ENCODE results near the gene SMIM24. TPM values are rescaled to one million over a fixed set of nuclear protein-coding genes. Genes with fewer than 3 reads are reported as not detected.

The SMIM24 gene
- total RNA-seq, 4 donors from 2014 or later: not detected

DNA sequence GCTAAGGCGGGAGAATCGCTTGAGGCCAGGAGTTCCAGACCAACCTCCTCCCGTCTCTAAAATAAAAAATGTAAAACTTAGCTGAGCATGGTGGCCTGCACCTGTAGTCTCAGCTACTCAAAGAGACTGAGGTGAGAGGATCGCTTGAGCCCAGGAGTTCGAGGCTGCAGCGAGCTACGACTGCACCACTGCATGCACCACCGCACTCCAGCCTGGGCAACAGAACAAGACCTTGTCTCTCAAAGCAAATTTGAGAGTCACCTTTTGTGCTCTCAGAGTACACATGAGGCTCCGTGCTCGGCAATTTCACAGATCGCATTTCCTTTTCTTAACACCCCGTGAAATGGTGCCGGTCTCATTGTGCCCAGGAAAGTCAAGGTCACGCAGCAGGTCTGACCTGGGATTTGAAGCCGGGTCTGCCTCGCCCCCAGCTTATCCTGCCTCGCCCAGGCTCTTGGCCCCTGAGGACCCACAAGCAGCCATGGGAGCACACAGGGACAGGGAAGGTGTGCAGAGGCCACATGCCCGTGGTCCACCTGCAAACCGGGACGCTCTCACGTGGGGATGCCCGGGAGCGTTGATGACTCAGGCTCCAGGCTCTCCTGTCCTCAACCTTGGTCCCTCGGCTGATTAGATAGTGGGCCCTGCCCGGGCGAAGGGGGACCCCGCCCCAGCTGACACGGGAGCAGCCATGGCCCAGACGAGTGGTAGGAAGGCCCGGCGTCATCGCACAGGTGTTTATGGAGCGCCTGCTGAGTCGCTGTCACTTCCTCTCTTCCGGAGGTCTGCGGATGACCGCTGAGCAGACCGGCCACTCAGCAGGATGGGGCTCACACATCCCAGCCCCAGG lies 1.1 kb upstream of the SMIM24 start:
- no peaks in the 10 kb centered on the region for H3K36me3 ChIP-seq
- WGBS, 2 donors (ENCODE audit: low coverage in 1 of 2): 63 to 69% methylated on average over 3 to 9 of the region's 38 CpGs
- no peak for ATAC-seq
- no peak overlapping the region for H3K4me3 ChIP-seq
- no peaks in the 10 kb centered on the region for H3K9me3 ChIP-seq
- H3K4me1 ChIP-seq: no peaks in the 10 kb centered on the region
- no peak overlapping the region for H3K27ac ChIP-seq
- TF ChIP-seq POLR2AphosphoS5 (IDR thresholded peaks at IDR 0.05) (no peak), EP300 (IDR thresholded peaks at IDR 0.05) (no peak), POLR2A (IDR thresholded peaks at IDR 0.05) (no peak)
- TF ChIP-seq, protein P1, sequence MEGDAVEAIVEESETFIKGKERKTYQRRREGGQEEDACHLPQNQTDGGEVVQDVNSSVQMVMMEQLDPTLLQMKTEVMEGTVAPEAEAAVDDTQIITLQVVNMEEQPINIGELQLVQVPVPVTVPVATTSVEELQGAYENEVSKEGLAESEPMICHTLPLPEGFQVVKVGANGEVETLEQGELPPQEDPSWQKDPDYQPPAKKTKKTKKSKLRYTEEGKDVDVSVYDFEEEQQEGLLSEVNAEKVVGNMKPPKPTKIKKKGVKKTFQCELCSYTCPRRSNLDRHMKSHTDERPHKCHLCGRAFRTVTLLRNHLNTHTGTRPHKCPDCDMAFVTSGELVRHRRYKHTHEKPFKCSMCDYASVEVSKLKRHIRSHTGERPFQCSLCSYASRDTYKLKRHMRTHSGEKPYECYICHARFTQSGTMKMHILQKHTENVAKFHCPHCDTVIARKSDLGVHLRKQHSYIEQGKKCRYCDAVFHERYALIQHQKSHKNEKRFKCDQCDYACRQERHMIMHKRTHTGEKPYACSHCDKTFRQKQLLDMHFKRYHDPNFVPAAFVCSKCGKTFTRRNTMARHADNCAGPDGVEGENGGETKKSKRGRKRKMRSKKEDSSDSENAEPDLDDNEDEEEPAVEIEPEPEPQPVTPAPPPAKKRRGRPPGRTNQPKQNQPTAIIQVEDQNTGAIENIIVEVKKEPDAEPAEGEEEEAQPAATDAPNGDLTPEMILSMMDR (IDR thresholded peaks at IDR 0.05): no peak
- peaks cover 74% of the 10 kb centered on the region for H3K27me3 ChIP-seq

DNA sequence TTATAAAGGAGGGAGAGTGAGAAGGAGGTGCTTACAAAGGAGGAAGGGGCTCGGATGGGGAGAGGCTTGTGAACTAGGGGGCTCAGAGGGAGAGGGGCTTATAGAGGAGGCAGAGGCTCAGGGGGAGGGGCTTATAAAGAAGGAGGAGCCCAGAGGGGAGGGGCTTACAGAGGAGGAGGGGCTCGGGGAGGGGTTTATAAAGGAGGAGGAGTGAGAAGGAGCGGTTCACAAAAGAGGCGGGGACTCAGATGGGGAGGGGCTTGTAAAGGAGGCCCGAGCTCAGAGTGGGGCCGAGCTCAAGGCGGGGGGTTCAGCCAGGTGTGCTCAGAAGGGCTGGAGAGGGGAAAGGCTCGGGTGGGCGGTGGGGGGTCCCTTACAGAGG lies 500 bp downstream of the SMIM24 start:
- WGBS, 2 donors (ENCODE audit: low coverage in 1 of 2): 28 to 34% methylated on average over 6 to 7 of the region's 9 CpGs
- ATAC-seq: no peak
- H3K27ac ChIP-seq: no peak overlapping the region

DNA sequence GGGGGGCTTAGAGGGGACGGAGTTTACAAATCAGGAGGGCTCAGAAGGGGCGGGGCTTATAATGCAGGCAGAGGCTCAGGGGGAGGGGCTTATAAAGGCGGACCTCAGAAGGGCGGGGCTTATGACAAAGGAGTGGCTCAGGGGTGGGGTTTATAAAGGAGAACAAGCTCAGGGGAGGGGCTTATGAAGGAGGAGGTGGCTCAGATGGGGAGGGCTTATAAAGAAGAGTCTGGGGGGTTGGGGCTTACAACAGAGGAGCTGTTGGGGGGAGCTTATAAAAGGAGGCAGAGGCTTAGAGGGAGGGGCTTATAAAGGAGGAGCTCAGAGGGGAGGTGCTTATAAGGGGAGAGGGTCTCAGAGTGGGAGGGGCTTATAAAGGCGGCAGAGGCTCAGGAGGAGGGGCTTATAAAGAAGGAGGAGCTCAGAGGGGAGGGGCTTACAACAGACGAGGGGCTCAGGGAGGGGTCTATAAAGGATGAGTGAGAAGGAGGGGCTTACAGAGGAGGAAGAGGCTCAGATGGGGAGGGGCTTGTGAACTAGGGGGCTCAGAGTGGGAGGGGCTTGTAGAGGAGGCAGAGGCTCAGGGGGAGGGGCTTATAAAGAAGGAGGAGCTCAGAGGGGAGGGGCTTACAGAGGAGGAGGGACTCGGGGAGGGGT lies 1.0 kb downstream of the SMIM24 start:
- Histone ChIP-seq H3K9me3 (no peaks in the 10 kb centered on the region), H3K27ac (no peak overlapping the region), H3K4me1 (no peaks in the 10 kb centered on the region), H3K4me3 (no peak overlapping the region), H3K27me3 (peaks cover 75% of the 10 kb centered on the region), H3K36me3 (no peaks in the 10 kb centered on the region)
- WGBS, 2 donors (ENCODE audit: low coverage in 1 of 2): 34 to 43% methylated on average over 6 to 7 of the region's 7 CpGs
- no peak for ATAC-seq
- TF ChIP-seq POLR2A (IDR thresholded peaks at IDR 0.05) (no peak), EP300 (IDR thresholded peaks at IDR 0.05) (no peak), POLR2AphosphoS5 (IDR thresholded peaks at IDR 0.05) (no peak)
- TF ChIP-seq, protein P1 (IDR thresholded peaks at IDR 0.05): no peak

More for the DNA sequence above, 500 bp downstream of the SMIM24 start:
- H3K36me3 ChIP-seq: no peaks in the 10 kb centered on the region
- TF ChIP-seq EP300 (IDR thresholded peaks at IDR 0.05): no peak
- TF ChIP-seq, protein P1 (IDR thresholded peaks at IDR 0.05): no peak
- TF ChIP-seq POLR2A (IDR thresholded peaks at IDR 0.05): no peak
- no peak for TF ChIP-seq POLR2AphosphoS5 (IDR thresholded peaks at IDR 0.05)
- H3K4me3 ChIP-seq: no peak overlapping the region
- no peaks in the 10 kb centered on the region for H3K9me3 ChIP-seq
- peaks cover 75% of the 10 kb centered on the region for H3K27me3 ChIP-seq
- no peaks in the 10 kb centered on the region for H3K4me1 ChIP-seq

DNA sequence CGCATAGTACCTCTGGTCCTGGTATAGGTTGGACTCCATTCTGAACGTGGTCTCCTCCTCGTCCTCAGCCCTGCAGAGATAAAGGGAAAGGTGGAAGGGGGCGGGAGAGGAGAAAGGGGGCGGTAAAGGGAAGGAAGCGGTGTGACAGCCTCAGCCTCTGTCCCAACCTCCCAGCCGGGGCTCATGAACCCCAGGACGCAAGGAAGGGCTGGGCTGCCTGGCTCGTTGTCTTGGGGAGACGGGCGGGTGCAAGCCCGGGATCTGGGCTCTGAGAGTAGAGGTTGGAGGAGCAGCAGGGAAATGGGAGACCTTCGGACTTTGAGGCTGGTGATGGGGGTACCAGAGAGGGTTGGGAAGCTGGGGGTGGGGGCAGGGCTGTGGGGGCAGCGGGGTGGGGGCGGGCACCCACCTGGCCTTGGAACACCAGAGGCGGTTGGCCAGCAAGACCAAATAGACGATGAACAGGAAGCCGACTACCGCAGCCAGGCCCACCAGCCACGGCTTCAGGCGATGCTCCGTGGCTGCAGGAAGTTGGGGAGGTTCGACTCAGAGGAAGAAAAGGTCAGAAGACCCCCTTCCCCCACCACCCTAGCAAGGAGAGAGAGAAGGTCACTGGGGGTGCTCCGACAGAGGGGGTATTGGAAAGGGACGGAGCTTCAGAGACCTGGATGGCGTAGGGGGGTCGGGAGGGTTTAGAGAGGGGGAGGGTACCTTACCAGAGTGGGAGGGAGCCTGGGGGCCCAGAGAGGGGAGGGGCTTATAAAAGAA lies 1.7 kb downstream of the SMIM24 start:
- H3K27ac ChIP-seq: no peak overlapping the region
- H3K9me3 ChIP-seq: no peaks in the 10 kb centered on the region
- TF ChIP-seq POLR2A (IDR thresholded peaks at IDR 0.05): no peak
- TF ChIP-seq POLR2AphosphoS5 (IDR thresholded peaks at IDR 0.05): no peak
- TF ChIP-seq, protein P1 (IDR thresholded peaks at IDR 0.05): no peak
- no peak for TF ChIP-seq EP300 (IDR thresholded peaks at IDR 0.05)
- no peaks in the 10 kb centered on the region for H3K4me1 ChIP-seq
- H3K27me3 ChIP-seq: peaks cover 70% of the 10 kb centered on the region
- no peak for ATAC-seq
- no peaks in the 10 kb centered on the region for H3K36me3 ChIP-seq
- no peak overlapping the region for H3K4me3 ChIP-seq
- 34% methylated on average over 7 of the region's 27 CpGs; no CpG with 5 or more reads in 1 of the 2 donors for WGBS, 2 donors (ENCODE audit: low coverage in 1 of 2)
